ENCODE results near the gene KNG1.
"Not testable (repeated sequence)": the region's sequence is repeated elsewhere in the genome, so short reads cannot be mapped to it uniquely, and the experiment has no call there.

The KNG1 gene

GRCh38 chr3:186694288-186695032 is 22.7 kb upstream of the KNG1 start:
- TF ChIP-seq, protein P1, sequence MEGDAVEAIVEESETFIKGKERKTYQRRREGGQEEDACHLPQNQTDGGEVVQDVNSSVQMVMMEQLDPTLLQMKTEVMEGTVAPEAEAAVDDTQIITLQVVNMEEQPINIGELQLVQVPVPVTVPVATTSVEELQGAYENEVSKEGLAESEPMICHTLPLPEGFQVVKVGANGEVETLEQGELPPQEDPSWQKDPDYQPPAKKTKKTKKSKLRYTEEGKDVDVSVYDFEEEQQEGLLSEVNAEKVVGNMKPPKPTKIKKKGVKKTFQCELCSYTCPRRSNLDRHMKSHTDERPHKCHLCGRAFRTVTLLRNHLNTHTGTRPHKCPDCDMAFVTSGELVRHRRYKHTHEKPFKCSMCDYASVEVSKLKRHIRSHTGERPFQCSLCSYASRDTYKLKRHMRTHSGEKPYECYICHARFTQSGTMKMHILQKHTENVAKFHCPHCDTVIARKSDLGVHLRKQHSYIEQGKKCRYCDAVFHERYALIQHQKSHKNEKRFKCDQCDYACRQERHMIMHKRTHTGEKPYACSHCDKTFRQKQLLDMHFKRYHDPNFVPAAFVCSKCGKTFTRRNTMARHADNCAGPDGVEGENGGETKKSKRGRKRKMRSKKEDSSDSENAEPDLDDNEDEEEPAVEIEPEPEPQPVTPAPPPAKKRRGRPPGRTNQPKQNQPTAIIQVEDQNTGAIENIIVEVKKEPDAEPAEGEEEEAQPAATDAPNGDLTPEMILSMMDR (IDR thresholded peaks at IDR 0.05; ENCODE audit: insufficient read depth, low read length) = no peak
- Histone ChIP-seq H3K27ac (replicated peaks) (no peak overlapping the region), H3K4me3 (replicated peaks; ENCODE audit: insufficient read depth, low read length) (no peak overlapping the region), H3K27me3 (ENCODE audit: insufficient read depth, poor library complexity, severe bottlenecking) (no peaks in the 10 kb centered on the region)
- DNase-seq (ENCODE audit: low read depth in 1 of 2, low spot score in 1 of 2) = no peak

- H3K4me3 ChIP-seq (replicated peaks; ENCODE audit: insufficient read depth, low read length) = no peak overlapping the region
- no peak overlapping the region for H3K27ac ChIP-seq (replicated peaks)
- no peak for TF ChIP-seq GABPA (IDR thresholded peaks at IDR 0.05; ENCODE audit: low read depth)
- no peak for DNase-seq (ENCODE audit: low read depth in 1 of 2, low spot score in 1 of 2)
- no peaks in the 10 kb centered on the region for H3K27me3 ChIP-seq (ENCODE audit: insufficient read depth, poor library complexity, severe bottlenecking)
These were observed 20.6 kb upstream of the KNG1 start for GRCh38 chr3:186696522-186696921.

DNA sequence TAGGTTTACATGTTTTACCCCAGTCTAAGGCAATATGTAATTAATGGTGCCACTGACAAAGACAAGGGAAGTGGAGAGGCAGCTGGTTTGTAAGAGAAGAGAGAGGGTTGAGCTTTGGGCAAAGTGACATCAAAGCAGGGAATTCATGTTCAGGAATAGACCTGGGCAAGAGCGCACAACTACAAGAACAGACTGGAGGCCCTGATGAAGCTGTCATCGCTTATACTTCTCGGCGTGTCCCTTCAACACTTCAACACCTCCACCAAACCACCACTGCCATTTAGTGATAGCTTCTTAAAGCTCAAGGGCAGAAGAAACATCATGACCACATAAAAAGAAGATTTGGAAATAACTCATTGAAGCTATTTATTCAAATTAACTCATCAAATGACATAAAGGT is 19.6 kb upstream of the KNG1 start:
- no peak overlapping the region for H3K4me3 ChIP-seq (replicated peaks; ENCODE audit: insufficient read depth, low read length)
- H3K27me3 ChIP-seq (ENCODE audit: insufficient read depth, poor library complexity, severe bottlenecking) = no peaks in the 10 kb centered on the region
- no peak overlapping the region for H3K27ac ChIP-seq (replicated peaks)
- DNase-seq (ENCODE audit: low read depth in 1 of 2, low spot score in 1 of 2) = no peak
- no peak for TF ChIP-seq GABPA (IDR thresholded peaks at IDR 0.05; ENCODE audit: low read depth)
- TF ChIP-seq, protein P2, sequence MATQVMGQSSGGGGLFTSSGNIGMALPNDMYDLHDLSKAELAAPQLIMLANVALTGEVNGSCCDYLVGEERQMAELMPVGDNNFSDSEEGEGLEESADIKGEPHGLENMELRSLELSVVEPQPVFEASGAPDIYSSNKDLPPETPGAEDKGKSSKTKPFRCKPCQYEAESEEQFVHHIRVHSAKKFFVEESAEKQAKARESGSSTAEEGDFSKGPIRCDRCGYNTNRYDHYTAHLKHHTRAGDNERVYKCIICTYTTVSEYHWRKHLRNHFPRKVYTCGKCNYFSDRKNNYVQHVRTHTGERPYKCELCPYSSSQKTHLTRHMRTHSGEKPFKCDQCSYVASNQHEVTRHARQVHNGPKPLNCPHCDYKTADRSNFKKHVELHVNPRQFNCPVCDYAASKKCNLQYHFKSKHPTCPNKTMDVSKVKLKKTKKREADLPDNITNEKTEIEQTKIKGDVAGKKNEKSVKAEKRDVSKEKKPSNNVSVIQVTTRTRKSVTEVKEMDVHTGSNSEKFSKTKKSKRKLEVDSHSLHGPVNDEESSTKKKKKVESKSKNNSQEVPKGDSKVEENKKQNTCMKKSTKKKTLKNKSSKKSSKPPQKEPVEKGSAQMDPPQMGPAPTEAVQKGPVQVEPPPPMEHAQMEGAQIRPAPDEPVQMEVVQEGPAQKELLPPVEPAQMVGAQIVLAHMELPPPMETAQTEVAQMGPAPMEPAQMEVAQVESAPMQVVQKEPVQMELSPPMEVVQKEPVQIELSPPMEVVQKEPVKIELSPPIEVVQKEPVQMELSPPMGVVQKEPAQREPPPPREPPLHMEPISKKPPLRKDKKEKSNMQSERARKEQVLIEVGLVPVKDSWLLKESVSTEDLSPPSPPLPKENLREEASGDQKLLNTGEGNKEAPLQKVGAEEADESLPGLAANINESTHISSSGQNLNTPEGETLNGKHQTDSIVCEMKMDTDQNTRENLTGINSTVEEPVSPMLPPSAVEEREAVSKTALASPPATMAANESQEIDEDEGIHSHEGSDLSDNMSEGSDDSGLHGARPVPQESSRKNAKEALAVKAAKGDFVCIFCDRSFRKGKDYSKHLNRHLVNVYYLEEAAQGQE (IDR thresholded peaks at IDR 0.05; ENCODE audit: insufficient replicate concordance, low read depth) = no peak
- TF ChIP-seq SPI1 (IDR thresholded peaks at IDR 0.05; ENCODE audit: borderline replicate concordance, low read depth) = no peak
- TF ChIP-seq, protein P1 (IDR thresholded peaks at IDR 0.05; ENCODE audit: insufficient read depth, low read length) = no peak
- no peak for TF ChIP-seq POLR2AphosphoS5 (IDR thresholded peaks at IDR 0.05; ENCODE audit: low read depth)

- no peak overlapping the region for H3K4me3 ChIP-seq (replicated peaks; ENCODE audit: insufficient read depth, low read length)
- TF ChIP-seq SPI1 (IDR thresholded peaks at IDR 0.05; ENCODE audit: borderline replicate concordance, low read depth) (no peak), GABPA (IDR thresholded peaks at IDR 0.05; ENCODE audit: low read depth) (no peak), POLR2AphosphoS5 (IDR thresholded peaks at IDR 0.05; ENCODE audit: low read depth) (no peak)
- TF ChIP-seq, protein P2 (IDR thresholded peaks at IDR 0.05; ENCODE audit: insufficient replicate concordance, low read depth) = no peak
- TF ChIP-seq, protein P1 (IDR thresholded peaks at IDR 0.05; ENCODE audit: insufficient read depth, low read length) = no peak
- no peaks in the 10 kb centered on the region for H3K27me3 ChIP-seq (ENCODE audit: insufficient read depth, poor library complexity, severe bottlenecking)
- no peak overlapping the region for H3K27ac ChIP-seq (replicated peaks)
- no peak for DNase-seq (ENCODE audit: low read depth in 1 of 2, low spot score in 1 of 2)
These were observed 16.9 kb upstream of the KNG1 start for GRCh38 chr3:186700267-186700666.

DNA sequence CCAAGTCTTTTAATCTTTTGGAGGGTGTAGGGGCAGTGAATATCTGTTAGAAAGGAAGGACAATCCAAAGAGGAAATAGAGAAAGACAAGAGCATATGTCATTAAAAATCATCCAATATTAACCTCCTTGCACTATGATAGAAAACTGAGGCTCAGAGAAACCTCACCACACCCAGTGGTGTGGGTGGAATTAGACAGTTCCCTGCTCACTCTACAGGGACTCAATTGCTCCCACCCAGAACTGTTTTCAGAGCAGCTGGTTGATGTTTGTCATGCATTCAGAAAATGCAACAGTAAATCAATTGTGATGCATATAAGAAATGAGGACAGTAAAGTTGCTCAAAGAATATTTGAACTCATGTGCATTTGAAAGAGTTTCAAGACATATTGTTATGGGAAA is 14.7 kb upstream of the KNG1 start:
- H3K27ac ChIP-seq (replicated peaks); H3K27me3 ChIP-seq (ENCODE audit: insufficient read depth, poor library complexity, severe bottlenecking); DNase-seq (ENCODE audit: low read depth in 1 of 2, low spot score in 1 of 2); H3K4me3 ChIP-seq (replicated peaks; ENCODE audit: insufficient read depth, low read length): not testable (repeated sequence)

Measured in HL-60 (cell line).